H1 (cell line): ENCODE results near the gene PLXND1. TPM values are rescaled to one million over a fixed set of nuclear protein-coding genes. Genes with fewer than 3 reads are reported as not detected.

ENCODE experiments used
- CTCF ChIA-PET: fragments of 300-600 bp; sonication (Branson Sonifier 250); formaldehyde crosslinking; loops from one replicate; lab custom pipeline; 2021; ENCODE audit not compliant: partially characterized antibody; lab: Charles Lee
- POLR2A ChIA-PET: fragments of 300-600 bp; sonication (Branson Sonifier 250); formaldehyde crosslinking; loops from one replicate; lab custom pipeline; 2021; ENCODE audit warnings: inconsistent platforms; ENCODE audit not compliant: partially characterized antibody; lab: Charles Lee
- DNase-seq, 2 experiments: peaks; one replicate each; pipeline versions ENCODE4 v3.0.0 to v3.0.0-alpha.2; 2010 to 2022; ENCODE audit warnings: low spot score in 2 of 2, low read depth in 1 of 2, mixed read lengths in 1 of 2
- FAIRE-seq: peaks from 2 replicates; lab custom pipeline; 2011; peaks lifted over from hg19 to GRCh38; lab: Jason Lieb, UNC
- H2AFZ ChIP-seq: 2 replicates; pipeline ENCODE4 v1.8.1; 2012; ENCODE audit warnings: low read length, inconsistent platforms
- H2AK5ac ChIP-seq: 2 replicates; pipeline ENCODE4 v1.6.1; 2013; ENCODE audit warnings: low read depth, low read length
- H2BK120ac ChIP-seq: replicated peaks from 2 replicates; pipeline ENCODE3; 2013; ENCODE audit warnings: low read depth, low read length, inconsistent platforms
- H2BK12ac ChIP-seq: 2 replicates; pipeline ENCODE4 v1.6.1; 2013; ENCODE audit warnings: low read depth, low read length
- H2BK15ac ChIP-seq: 2 replicates; pipeline ENCODE4 v1.6.1; 2013; ENCODE audit warnings: low read length
- H2BK20ac ChIP-seq: 2 replicates; pipeline ENCODE4 v1.6.1; 2013; ENCODE audit warnings: low read length
- H2BK5ac ChIP-seq: 2 replicates; pipeline ENCODE4 v1.6.1; 2013; ENCODE audit warnings: low read depth, low read length
- H3K14ac ChIP-seq: 2 replicates; pipeline ENCODE4 v1.6.1; 2013; ENCODE audit warnings: inconsistent platforms; ENCODE audit not compliant: insufficient read length
- H3K18ac ChIP-seq: 2 replicates; pipeline ENCODE4 v1.6.1; 2013; ENCODE audit warnings: low read length; ENCODE audit errors: extremely low read depth
- H3K23ac ChIP-seq: 2 replicates; pipeline ENCODE4 v1.6.1; 2013; ENCODE audit warnings: inconsistent platforms; ENCODE audit not compliant: insufficient read length
- H3K23me2 ChIP-seq: 2 replicates; pipeline ENCODE4 v1.6.1; 2013; ENCODE audit warnings: low read depth, low read length
- H3K27ac ChIP-seq: 2 replicates; pipeline ENCODE4 v1.6.1; 2011; ENCODE audit warnings: low read depth, low read length, inconsistent platforms
- H3K27me3 ChIP-seq, 4 experiments: replicated peaks in 1 of 4; 1 replicate in 1 of 4; 2 replicates in 3 of 4; pipeline versions ENCODE4 v1.6.1 to v1.8.1; 2011 to 2013; ENCODE audit warnings: low read length in 3 of 4, mild to moderate bottlenecking in 3 of 4, inconsistent platforms in 2 of 4, mixed read lengths in 2 of 4, moderate library complexity in 1 of 4; ENCODE audit not compliant: control insufficient read depth in 3 of 4, insufficient read depth in 3 of 4; ENCODE audit errors: extremely low read depth in 1 of 4
- H3K36me3 ChIP-seq, 4 experiments: 2 replicates each; pipeline versions ENCODE4 v1.6.1 to v1.8.1; 2011 to 2013; ENCODE audit warnings: mild to moderate bottlenecking in 4 of 4, low read length in 3 of 4, moderate library complexity in 2 of 4, control low read depth in 1 of 4, inconsistent platforms in 1 of 4; ENCODE audit not compliant: insufficient read depth in 4 of 4, control insufficient read depth in 2 of 4
- H3K4ac ChIP-seq: replicated peaks from 2 replicates; pipeline ENCODE3; 2013; ENCODE audit warnings: low read length, low read depth, mixed read lengths, inconsistent platforms; ENCODE audit not compliant: insufficient read length
- H3K4me1 ChIP-seq, 4 experiments: replicated peaks in 1 of 4; 1 replicate in 1 of 4; 2 replicates in 3 of 4; pipeline versions ENCODE4 v1.6.1 to v1.8.1; 2011 to 2013; ENCODE audit warnings: low read length in 3 of 4, inconsistent platforms in 2 of 4, mixed read lengths in 1 of 4; ENCODE audit not compliant: insufficient read depth in 4 of 4, control insufficient read depth in 3 of 4
- H3K4me2 ChIP-seq, 2 experiments: 2 replicates each; pipeline versions ENCODE4 v1.6.1 to v1.8.1; 2011 to 2013; ENCODE audit warnings: low read depth in 2 of 2, low read length in 2 of 2, control low read depth in 1 of 2, inconsistent platforms in 1 of 2, mild to moderate bottlenecking in 1 of 2; ENCODE audit not compliant: insufficient read depth in 1 of 2
- H3K4me3 ChIP-seq, 4 experiments: fragments of 200-600, 300-600 bp in 1 of 4; sonication (generic), shearing (Covaris generic), sonication (Bioruptor Twin) in 1 of 4; 2 replicates each; pipeline versions ENCODE4 v1.5.1 to v1.8.1; 2011 to 2016; ENCODE audit warnings: low read length in 4 of 4, low read depth in 3 of 4, control low read depth in 2 of 4, inconsistent platforms in 2 of 4, mild to moderate bottlenecking in 2 of 4, mixed read lengths in 1 of 4, moderate library complexity in 1 of 4; ENCODE audit not compliant: insufficient read depth in 2 of 4; ENCODE audit errors: extremely low read depth in 1 of 4
- H3K56ac ChIP-seq: replicated peaks from 2 replicates; pipeline ENCODE3; 2013; ENCODE audit warnings: low read depth, mild to moderate bottlenecking, mixed read lengths, low read length, inconsistent platforms; ENCODE audit not compliant: insufficient read length
- H3K79me1 ChIP-seq: 2 replicates; pipeline ENCODE4 v1.6.1; 2013; ENCODE audit warnings: low read depth, low read length, control low read depth
- H3K79me2 ChIP-seq, 2 experiments: 2 replicates each; pipeline versions ENCODE4 v1.6.1 to v1.8.1; 2012 to 2013; ENCODE audit warnings: low read length in 2 of 2, mild to moderate bottlenecking in 2 of 2, inconsistent platforms in 1 of 2; ENCODE audit not compliant: insufficient read depth in 2 of 2, control insufficient read depth in 1 of 2
- H3K9ac ChIP-seq, 4 experiments: replicated peaks in 1 of 4; 1 replicate in 1 of 4; 2 replicates in 3 of 4; pipeline versions ENCODE4 v1.6.1 to v1.8.1; 2011 to 2013; ENCODE audit warnings: low read depth in 3 of 4, low read length in 3 of 4, control low read depth in 2 of 4, mild to moderate bottlenecking in 2 of 4, moderate library complexity in 2 of 4, inconsistent platforms in 1 of 4; ENCODE audit errors: extremely low read depth in 1 of 4
- H3K9me3 ChIP-seq, 2 experiments: 2 replicates each; pipeline versions ENCODE4 v1.6.1 to v1.8.1; 2012 to 2013; ENCODE audit warnings: mild to moderate bottlenecking in 2 of 2, moderate library complexity in 2 of 2, control low read depth in 1 of 2, inconsistent platforms in 1 of 2, low read depth in 1 of 2, low read length in 1 of 2, mixed read lengths in 1 of 2; ENCODE audit not compliant: insufficient read depth in 2 of 2
- H4K20me1 ChIP-seq, 2 experiments: replicated peaks in 1 of 2; 2 replicates each; pipeline versions ENCODE3 to v1.8.1; 2011 to 2013; ENCODE audit warnings: inconsistent platforms in 2 of 2, low read length in 2 of 2, mild to moderate bottlenecking in 1 of 2; ENCODE audit not compliant: insufficient read depth in 2 of 2, control insufficient read depth in 1 of 2
- H4K5ac ChIP-seq: 2 replicates; pipeline ENCODE4 v1.6.1; 2013; ENCODE audit warnings: low read length, low read depth, mixed read lengths, inconsistent platforms; ENCODE audit not compliant: insufficient read length
- H4K8ac ChIP-seq: 2 replicates; pipeline ENCODE4 v1.8.0; 2013; ENCODE audit warnings: mild to moderate bottlenecking, moderate library complexity, low read length, inconsistent platforms; ENCODE audit not compliant: insufficient read depth; ENCODE audit errors: extremely low read depth
- H4K91ac ChIP-seq: replicated peaks from 2 replicates; pipeline ENCODE3; 2013; ENCODE audit warnings: low read length, mixed read lengths, inconsistent platforms; ENCODE audit not compliant: insufficient read length
- ASH2L ChIP-seq: fragments of 200-600, 300-600 bp; sonication (generic); IDR thresholded peaks from one replicate; pipeline ENCODE4 v1.7.1; 2017; ENCODE audit warnings: low read length
- CBX5 ChIP-seq: fragments of 300-800, 300-1000 bp; sonication (generic); IDR thresholded peaks from 2 replicates; pipeline ENCODE4 v1.7.1; 2016; ENCODE audit warnings: antibody characterized with exemption, low read length, low read depth
- CREB1 ChIP-seq: IDR thresholded peaks from 2 replicates; pipeline ENCODE4 v1.6.1; 2012; ENCODE audit warnings: inconsistent platforms
- FOSL1 ChIP-seq: IDR thresholded peaks from 2 replicates; pipeline ENCODE4 v1.6.1; 2011; ENCODE audit warnings: mild to moderate bottlenecking, low read depth, low read length, moderate library complexity; ENCODE audit not compliant: insufficient read depth
- GTF2F1 ChIP-seq: IDR thresholded peaks from 2 replicates; pipeline ENCODE4 v1.6.1; 2012; ENCODE audit warnings: low read depth, low read length, improper control_type of control experiment, borderline replicate concordance
- JUN ChIP-seq: IDR thresholded peaks from 2 replicates; pipeline ENCODE4 v1.6.1; 2011; ENCODE audit warnings: low read depth, mild to moderate bottlenecking, improper control_type of control experiment, low read length
- PHF8 ChIP-seq: fragments of 200-600 bp; sonication (generic); conservative IDR thresholded peaks from 2 replicates; pipeline ENCODE4 v1.7.1; 2012; ENCODE audit warnings: low read depth, mild to moderate bottlenecking, inconsistent platforms, low read length, moderate library complexity
- SAP30 ChIP-seq: fragments of 300-600 bp; sonication (generic); IDR thresholded peaks from 2 replicates; pipeline ENCODE4 v1.7.1; 2012; ENCODE audit warnings: low read length, moderate library complexity, mild to moderate bottlenecking, inconsistent platforms; ENCODE audit not compliant: insufficient read depth, insufficient replicate concordance
- SIN3A ChIP-seq, 2 experiments: IDR thresholded peaks in 1 of 2; conservative IDR thresholded peaks in 1 of 2; 2 replicates each; pipeline ENCODE4 v1.6.1; 2011 to 2012; ENCODE audit warnings: low read length in 2 of 2, improper control_type of control experiment in 1 of 2, low read depth in 1 of 2, mild to moderate bottlenecking in 1 of 2
- SRF ChIP-seq: IDR thresholded peaks from 2 replicates; pipeline ENCODE4 v1.6.1; 2011; ENCODE audit warnings: mild to moderate bottlenecking, low read depth, low read length, moderate library complexity
- TAF1 ChIP-seq: IDR thresholded peaks from 2 replicates; pipeline ENCODE4 v1.6.1; 2011; ENCODE audit warnings: mild to moderate bottlenecking, low read depth, low read length
- TEAD4 ChIP-seq: IDR thresholded peaks from 2 replicates; pipeline ENCODE4 v1.6.1; 2012; ENCODE audit warnings: low read depth, low read length, inconsistent platforms, mixed read lengths
- ZNF274 ChIP-seq: IDR thresholded peaks from 2 replicates; pipeline ENCODE4 v1.7.0; 2012; ENCODE audit warnings: low read length, borderline replicate concordance; ENCODE audit errors: extremely low read depth
- WGBS, 2 experiments: shearing (Covaris generic) in 1 of 2; methylation state at CpG; one replicate each; pipeline versions ENCODE4 v1.1.6 to v1.1.7; 2013 to 2015; ENCODE audit warnings: low lambda C conversion rate in 2 of 2, mixed read lengths in 2 of 2, inconsistent platforms in 1 of 2, low coverage in 1 of 2, missing lambda C conversion rate in 1 of 2; ENCODE audit not compliant: insufficient replicate concordance in 2 of 2, insufficient coverage in 1 of 2, insufficient read length in 1 of 2; ENCODE audit errors: extremely low coverage in 1 of 2, missing lambda C conversion rate in 1 of 2; 5-methylcytosine and 5-hydroxymethylcytosine counted together
- polyA plus RNA-seq, 7 experiments: library from polyadenylated mRNA; depleted of rRNA in 3 of 7; stranded (reverse) in 5 of 7; unstranded in 2 of 7; fragments of >200 nt in 5 of 7; fragments of 200-250 nt in 2 of 7; gene quantifications; 1 replicate in 5 of 7; 2 replicates in 1 of 7; 4 replicates in 1 of 7; pipeline versions ENCODE4 v1.2.1 to v1.2.3, GENCODE V29; 2011 to 2013; ENCODE audit warnings: missing spikeins in 2 of 7, mixed read lengths in 2 of 7
- total RNA-seq: library from RNA; stranded (reverse); fragmentation: NEBNext Ultra II Directional; extraction: Animal tissue kit (Norgen Biotek cat#: 25700); gene quantifications from 2 replicates; pipeline ENCODE4 v1.2.1, GENCODE V29; 2021
- TF ChIP-seq, protein P1 (sequence below): IDR thresholded peaks from 2 replicates; pipeline ENCODE4 v1.6.1; 2012; ENCODE audit warnings: inconsistent platforms

The PLXND1 gene
- total and polyA plus RNA-seq, 2 of the 8 experiments (the other 6 are each of a cell fraction or from before 2014, with no cell fraction given), result 17.7 to 66.4 TPM

DNA sequence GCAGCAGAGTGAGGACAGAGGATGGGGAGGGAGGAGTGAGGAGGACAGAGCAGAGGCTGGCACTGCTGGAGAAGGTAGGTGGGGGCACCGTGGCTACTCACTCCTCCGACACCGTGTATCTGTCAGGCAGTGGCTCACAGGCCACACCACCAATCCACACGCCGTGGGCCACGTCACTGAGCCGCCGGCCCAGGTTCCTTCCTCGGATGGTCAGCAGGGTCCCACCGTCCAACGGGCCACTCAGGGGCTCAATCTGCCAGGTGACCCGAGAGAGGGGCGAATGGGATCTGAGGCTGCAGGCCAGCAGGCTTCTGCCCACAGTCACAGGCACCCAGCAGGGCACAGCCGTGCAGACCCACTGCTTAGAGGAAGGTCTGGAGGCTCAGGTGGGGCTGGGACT lies 33.0 kb downstream of the PLXND1 start:
- Histone ChIP-seq H3K23me2 (no peaks in the 10 kb centered on the region), H2BK120ac (no peak overlapping the region), H4K8ac (peak overlapping the region; percentile 86), H3K27me3 (no peaks in the 10 kb centered on the region), H3K9ac (no peak overlapping the region), H4K91ac (no peak overlapping the region), H3K4me2 (no peak overlapping the region), H2AK5ac (0 out of 2 replicates have a peak overlapping the region, but pooled peaks have one; percentile 45), H3K18ac (peak overlapping the region; percentile 48), H3K36me3 (no peaks in the 10 kb centered on the region), H2BK5ac (0 out of 2 replicates have a peak overlapping the region, but pooled peaks have one; percentile 30), H3K23ac (no peak overlapping the region), H3K79me2 (no peaks in the 10 kb centered on the region), H3K14ac (no peak overlapping the region), H3K56ac (no peak overlapping the region), H3K9me3 (no peaks in the 10 kb centered on the region), H4K5ac (no peak overlapping the region), H2BK20ac (no peak overlapping the region), H2AFZ (no peak overlapping the region), H2BK15ac (0 out of 2 replicates have a peak overlapping the region, but pooled peaks have one; percentile 16), H3K4me1 (peaks cover 0 to 19% (median 2%) of the 10 kb centered on the region in 4 experiments; a peak in 4 of 7 replicates), H4K20me1 (peaks cover 0 to 2% of the 10 kb centered on the region in 2 experiments), H3K27ac (no peak overlapping the region), H2BK12ac (0 out of 2 replicates have a peak overlapping the region, but pooled peaks have one; percentile 27), H3K4ac (no peak overlapping the region), H3K79me1 (no peaks in the 10 kb centered on the region), H3K4me3 (no peak overlapping the region)
- DNase-seq (no peak), FAIRE-seq (no peak)
- 91% methylated on average over 14 of the region's 14 CpGs; no CpG with 5 or more reads in 1 of the 2 experiments for WGBS, 2 experiments
- ChIA-PET POLR2A (no interaction called here), CTCF (interaction anchor here (1.0 to 5.1 kb wide), 2 partner anchors 46 to 83 kb away, joined by 3 to 19 read pairs; no protein-coding TSS in a partner anchor)
- TF ChIP-seq TAF1 (no peak), PHF8 (no peak), JUN (no peak), GTF2F1 (no peak), CBX5 (no peak), FOSL1 (no peak), SRF (no peak), TEAD4 (no peak), ZNF274 (no peak), SIN3A (conservative IDR thresholded peaks at IDR 0.05 in 1 of 2, IDR thresholded peaks at IDR 0.05 in 1 of 2; ENCODE audit: low read depth in 1 of 2, low read length in 2 of 2) (no peak), CREB1 (no peak), ASH2L (no peak), SAP30 (no peak)
- TF ChIP-seq, protein P1, sequence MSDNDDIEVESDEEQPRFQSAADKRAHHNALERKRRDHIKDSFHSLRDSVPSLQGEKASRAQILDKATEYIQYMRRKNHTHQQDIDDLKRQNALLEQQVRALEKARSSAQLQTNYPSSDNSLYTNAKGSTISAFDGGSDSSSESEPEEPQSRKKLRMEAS, result no peak
